Loucy (cell line): ENCODE data around the gene BAX.
"Not testable (repeated sequence)": the region's sequence is repeated elsewhere in the genome, so short reads cannot be mapped to it uniquely, and the experiment has no call there.

ENCODE experiments used
- H2AFZ ChIP-seq: fragments of 200-600 bp; sonication (generic); 2 replicates; pipeline ENCODE4 v1.6.0; 2016; ENCODE audit warnings: antibody characterized with exemption, mild to moderate bottlenecking, low read length, moderate library complexity
- H3F3A ChIP-seq: fragments of 200-600 bp; 2 replicates; pipeline ENCODE4 v1.6.0; 2016; ENCODE audit warnings: antibody characterized with exemption, low read depth, mild to moderate bottlenecking
- H3K27me3 ChIP-seq: fragments of 200-600 bp; sonication (generic); 2 replicates; pipeline ENCODE4 v1.6.1; 2014; ENCODE audit warnings: low read length, mild to moderate bottlenecking; ENCODE audit not compliant: insufficient read depth, poor library complexity, severe bottlenecking
- H3K36me3 ChIP-seq: fragments of 200-600 bp; sonication (generic); 2 replicates; pipeline ENCODE4 v1.6.1; 2016; ENCODE audit warnings: low read length; ENCODE audit not compliant: insufficient read depth
- H3K4me1 ChIP-seq: fragments of 200-600 bp; sonication (generic); 2 replicates; pipeline ENCODE4 v1.5.1; 2014; ENCODE audit warnings: low read length, mild to moderate bottlenecking; ENCODE audit not compliant: insufficient read depth, poor library complexity, severe bottlenecking
- H3K4me2 ChIP-seq: fragments of 200-600 bp; sonication (generic); 2 replicates; pipeline ENCODE4 v1.6.0; 2014; ENCODE audit warnings: antibody characterized with exemption, low read length, low read depth, mild to moderate bottlenecking; ENCODE audit not compliant: poor library complexity, severe bottlenecking
- H3K4me3 ChIP-seq: fragments of 200-600 bp; sonication (generic); 2 replicates; pipeline ENCODE4 v1.5.1; 2014; ENCODE audit warnings: low read length, mild to moderate bottlenecking, mixed read lengths; ENCODE audit not compliant: poor library complexity, severe bottlenecking
- H3K79me2 ChIP-seq: fragments of 200-600 bp; sonication (generic); 2 replicates; pipeline ENCODE4 v1.6.1; 2014; ENCODE audit warnings: low read length; ENCODE audit not compliant: insufficient read depth
- H3K9ac ChIP-seq: fragments of 200-600 bp; sonication (generic); 2 replicates; pipeline ENCODE4 v1.6.0; 2014; ENCODE audit warnings: mild to moderate bottlenecking, low read depth, low read length, moderate library complexity; ENCODE audit not compliant: poor library complexity, severe bottlenecking
- H3K9me2 ChIP-seq: fragments of 200-600 bp; sonication (generic); replicated peaks from 2 replicates; pipeline ENCODE4 v1.6.1; 2016; ENCODE audit warnings: low read depth, low read length, mixed read lengths
- H3K9me3 ChIP-seq: fragments of 200-600 bp; sonication (generic); 2 replicates; pipeline ENCODE4 v1.6.1; 2014; ENCODE audit warnings: mild to moderate bottlenecking, antibody characterized with exemption, low read length, low read depth; ENCODE audit not compliant: insufficient read depth
- H4K20me1 ChIP-seq: fragments of 200-600 bp; sonication (generic); 2 replicates; pipeline ENCODE4 v1.6.0; 2014; ENCODE audit warnings: antibody characterized with exemption, low read length, mild to moderate bottlenecking; ENCODE audit not compliant: insufficient read depth, poor library complexity, severe bottlenecking
- CTCF ChIP-seq: fragments of 200-600 bp; sonication (generic); conservative IDR thresholded peaks from 2 replicates; pipeline ENCODE4 v1.5.1; 2014; ENCODE audit warnings: mild to moderate bottlenecking, antibody characterized with exemption, low read length
- EZH2phosphoT487 ChIP-seq: fragments of 200-600 bp; IDR thresholded peaks from 2 replicates; pipeline ENCODE4 v1.6.1; 2018; ENCODE audit warnings: antibody characterized with exemption, mild to moderate bottlenecking, moderate library complexity, borderline replicate concordance

The BAX gene

GRCh38 chr19:48918071-48918470 lies 36.6 kb upstream of the BAX start:
- Histone ChIP-seq H3K4me3 (no peak overlapping the region), H3K36me3 (peaks cover 10% of the 10 kb centered on the region; the same call in 1 of the 2 replicates), H3K27me3 (no peaks in the 10 kb centered on the region), H3K9ac (no peak overlapping the region), H3K9me3 (no peaks in the 10 kb centered on the region), H3K9me2 (no peaks in the 10 kb centered on the region), H3K4me1 (no peaks in the 10 kb centered on the region), H2AFZ (no peak overlapping the region), H3F3A (no peaks in the 10 kb centered on the region), H4K20me1 (no peaks in the 10 kb centered on the region), H3K4me2 (no peak overlapping the region), H3K79me2 (no peaks in the 10 kb centered on the region)
- TF ChIP-seq EZH2phosphoT487 (no peak), CTCF (no peak)

- Histone ChIP-seq H3K9ac (no peak overlapping the region), H3K36me3 (peaks cover 5% of the 10 kb centered on the region; the same call in 1 of the 2 replicates), H3K27me3 (no peaks in the 10 kb centered on the region), H2AFZ (no peak overlapping the region), H3K4me3 (no peak overlapping the region), H3K79me2 (no peaks in the 10 kb centered on the region), H3K4me1 (no peaks in the 10 kb centered on the region), H3K9me3 (no peaks in the 10 kb centered on the region), H3K9me2 (no peaks in the 10 kb centered on the region), H3K4me2 (no peak overlapping the region), H4K20me1 (no peaks in the 10 kb centered on the region), H3F3A (no peaks in the 10 kb centered on the region)
- no peak for TF ChIP-seq EZH2phosphoT487
- TF ChIP-seq CTCF: no peak
Measured at GRCh38 chr19:48918801-48919247, 35.9 kb upstream of the BAX start.

GRCh38 chr19:48919271-48919670 lies 35.4 kb upstream of the BAX start:
- not testable (repeated sequence) for H3F3A ChIP-seq, H4K20me1 ChIP-seq, H3K27me3 ChIP-seq, H3K4me1 ChIP-seq, H3K79me2 ChIP-seq, H2AFZ ChIP-seq, H3K9me2 ChIP-seq, H3K4me3 ChIP-seq, H3K36me3 ChIP-seq, H3K9me3 ChIP-seq, H3K9ac ChIP-seq, H3K4me2 ChIP-seq

GRCh38 chr19:48920949-48921348 lies 33.7 kb upstream of the BAX start:
- no peaks in the 10 kb centered on the region for H3K79me2 ChIP-seq
- no peak overlapping the region for H3K4me3 ChIP-seq
- no peaks in the 10 kb centered on the region for H3K27me3 ChIP-seq
- no peaks in the 10 kb centered on the region for H3K36me3 ChIP-seq
- TF ChIP-seq CTCF: no peak
- TF ChIP-seq EZH2phosphoT487: no peak
- no peak overlapping the region for H2AFZ ChIP-seq
- no peaks in the 10 kb centered on the region for H4K20me1 ChIP-seq
- no peaks in the 10 kb centered on the region for H3K4me1 ChIP-seq
- H3F3A ChIP-seq: no peaks in the 10 kb centered on the region
- H3K9ac ChIP-seq: no peak overlapping the region
- no peaks in the 10 kb centered on the region for H3K9me2 ChIP-seq
- no peaks in the 10 kb centered on the region for H3K9me3 ChIP-seq
- H3K4me2 ChIP-seq: no peak overlapping the region
